HG03575 (cell line): ENCODE data around the gene VTN.
A peak's percentile ranks its signal among the peaks of the same experiment; 100 is the strongest.
"Not testable (repeated sequence)": the region's sequence is repeated elsewhere in the genome, so short reads cannot be mapped to it uniquely, and the experiment has no call there.

Source experiments
- ATAC-seq: cut with Tn5 transposase; IDR thresholded peaks from one replicate; pipeline ENCODE4 v1.9.1; 2021; ENCODE audit not compliant: unreplicated experiment, insufficient number of reproducible peaks, low FRiP score; ENCODE audit errors: extremely low read depth

Gene VTN

GRCh38 chr17:28346746-28347246 lies 23.3 kb downstream of the VTN start:
- ATAC-seq = no peak

GRCh38 chr17:28346199-28346580 lies 23.9 kb downstream of the VTN start:
- ATAC-seq = no peak

- ATAC-seq = no peak
Measured at GRCh38 chr17:28345419-28346198, 24.5 kb downstream of the VTN start.

GRCh38 chr17:28344435-28344901 lies 25.6 kb downstream of the VTN start:
- no peak for ATAC-seq

GRCh38 chr17:28344011-28344410 lies 26.1 kb downstream of the VTN start:
- ATAC-seq = no peak

- no peak for ATAC-seq
Measured at GRCh38 chr17:28343491-28343932, 26.6 kb downstream of the VTN start.

GRCh38 chr17:28342313-28342712 lies 27.8 kb downstream of the VTN start:
- ATAC-seq = no peak

GRCh38 chr17:28341516-28341915 lies 28.6 kb downstream of the VTN start:
- ATAC-seq = no peak

GRCh38 chr17:28340374-28340773 lies 29.7 kb downstream of the VTN start:
- ATAC-seq = no peak

- no peak for ATAC-seq
Measured at GRCh38 chr17:28339431-28339830, 30.7 kb downstream of the VTN start.

- not testable (repeated sequence) for ATAC-seq
Measured at GRCh38 chr17:28338769-28339212, 31.3 kb downstream of the VTN start.

GRCh38 chr17:28338056-28338768 lies 31.9 kb downstream of the VTN start:
- ATAC-seq = no peak

GRCh38 chr17:28335959-28336871 lies 33.9 kb downstream of the VTN start:
- ATAC-seq = no peak

GRCh38 chr17:28335201-28335958 lies 34.7 kb downstream of the VTN start, which contains the start of the genes IFT20 and TNFAIP1:
Gene IFT20 (minus strand): TSS chr17:28335472. CDS start chr17:28331985, 3,487 bp downstream.
Gene TNFAIP1 (plus strand): TSS chr17:28335761. CDS start chr17:28339522, 3,761 bp downstream.
- peak; percentile 77 for ATAC-seq

- no peak for ATAC-seq
Measured at GRCh38 chr17:28334666-28335200, 35.4 kb downstream of the VTN start.

GRCh38 chr17:28334171-28334570 lies 35.9 kb downstream of the VTN start:
- ATAC-seq = no peak

GRCh38 chr17:28333083-28333746 lies 36.9 kb downstream of the VTN start:
- ATAC-seq = no peak
